Activated CD4-positive, CD25-positive, alpha-beta regulatory T cell treated with anti-CD3 and anti-CD28 coated beads, Interleukin-2, amount 50 U/mL, for 16 hours (primary cell): Measurements from ENCODE around the gene RHOJ.
"Not testable (repeated sequence)": the region's sequence is repeated elsewhere in the genome, so short reads cannot be mapped to it uniquely, and the experiment has no call there.

Source experiments
- DNase-seq: peaks from one replicate; pipeline ENCODE4 v3.0.0-alpha.2; 2020; ENCODE audit warnings: low read depth, low spot score

Gene RHOJ

DNA sequence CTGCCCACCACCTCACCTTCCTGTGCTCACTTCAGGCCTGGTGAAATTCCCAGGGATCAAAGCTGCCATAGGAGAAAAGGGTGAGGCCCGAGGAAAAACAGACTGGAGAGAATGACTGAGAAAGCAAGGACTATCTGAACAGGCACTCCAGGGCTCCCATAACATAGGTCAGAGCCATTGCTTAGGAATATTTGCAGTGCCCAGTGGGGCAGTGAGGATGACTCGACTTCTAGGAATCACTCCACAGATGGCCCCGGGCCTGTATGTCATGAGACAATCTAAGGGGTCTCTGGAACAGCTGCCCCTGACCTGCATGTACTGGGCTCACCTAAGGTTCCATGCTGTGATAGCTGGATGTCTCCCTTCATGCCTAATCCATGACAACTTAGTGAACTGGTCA lies 62.9 kb downstream of the RHOJ start:
- no peak for DNase-seq

DNA sequence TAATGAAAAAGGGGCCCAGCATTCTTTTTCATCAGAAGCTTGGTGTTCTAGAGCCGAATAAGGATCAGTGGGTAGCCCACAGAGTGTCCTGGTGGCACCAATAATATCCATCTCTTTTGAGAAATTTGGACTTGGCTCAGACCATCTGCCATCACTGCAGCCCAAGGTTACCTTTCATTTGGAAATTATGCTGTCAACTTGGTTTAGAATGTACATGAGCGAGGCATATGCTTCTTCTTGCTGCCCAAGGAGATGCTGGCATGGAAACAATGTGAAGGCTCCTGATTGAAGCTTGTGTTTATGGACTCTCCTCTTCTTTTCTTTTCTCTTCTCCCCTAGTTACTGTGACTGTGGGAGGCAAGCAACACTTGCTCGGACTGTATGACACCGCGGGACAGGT lies 64.5 kb downstream of the RHOJ start:
- no peak for DNase-seq

GRCh38 chr14:63269561-63270225 lies 65.5 kb downstream of the RHOJ start:
- DNase-seq: no peak

- no peak for DNase-seq
Observed at GRCh38 chr14:63273129-63273528, 68.9 kb downstream of the RHOJ start.

DNA sequence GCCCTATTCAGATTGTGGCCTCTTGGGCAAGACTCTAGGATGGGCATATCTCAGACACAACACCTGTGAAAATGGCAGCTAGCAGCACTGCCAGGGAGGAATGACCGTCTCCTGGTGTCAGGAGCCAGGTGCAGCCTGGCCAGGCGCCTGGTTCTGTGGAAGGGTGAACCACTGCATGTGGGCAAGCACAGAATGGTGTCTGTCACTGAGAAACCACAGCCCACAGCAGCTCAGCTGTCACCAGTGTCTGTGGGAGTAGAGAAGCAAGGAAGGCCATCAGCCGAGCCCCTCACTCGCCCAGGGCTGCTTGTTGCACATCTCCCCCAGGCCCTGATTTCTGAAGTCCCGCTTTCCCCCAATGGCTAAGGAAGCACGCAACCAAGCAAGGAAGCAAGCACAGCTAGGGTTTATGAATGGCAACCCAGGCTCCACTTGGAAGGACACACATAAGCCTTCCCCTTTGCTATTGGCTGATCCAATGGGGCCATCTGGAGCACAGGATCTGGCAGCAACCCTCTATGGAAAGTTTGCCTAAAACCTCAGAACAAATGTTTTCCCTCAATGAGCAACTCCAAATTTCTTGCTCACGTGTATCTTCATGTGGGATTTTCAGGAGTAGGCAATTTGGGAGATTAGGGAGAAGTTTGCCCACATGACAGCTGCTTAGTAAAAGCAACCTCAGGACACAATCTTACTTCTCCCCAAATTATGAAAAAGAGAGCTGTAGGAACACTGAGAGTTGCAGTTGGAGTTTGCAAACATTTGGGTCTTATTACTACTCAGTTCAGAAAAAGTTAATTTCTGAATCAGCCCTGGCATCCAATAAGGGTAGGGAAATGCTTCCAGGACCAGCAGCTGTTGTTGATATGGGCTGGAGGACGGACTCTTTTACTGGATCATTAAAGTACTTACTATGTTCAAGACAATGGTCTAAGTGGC lies 69.7 kb downstream of the RHOJ start:
- DNase-seq: no peak

DNA sequence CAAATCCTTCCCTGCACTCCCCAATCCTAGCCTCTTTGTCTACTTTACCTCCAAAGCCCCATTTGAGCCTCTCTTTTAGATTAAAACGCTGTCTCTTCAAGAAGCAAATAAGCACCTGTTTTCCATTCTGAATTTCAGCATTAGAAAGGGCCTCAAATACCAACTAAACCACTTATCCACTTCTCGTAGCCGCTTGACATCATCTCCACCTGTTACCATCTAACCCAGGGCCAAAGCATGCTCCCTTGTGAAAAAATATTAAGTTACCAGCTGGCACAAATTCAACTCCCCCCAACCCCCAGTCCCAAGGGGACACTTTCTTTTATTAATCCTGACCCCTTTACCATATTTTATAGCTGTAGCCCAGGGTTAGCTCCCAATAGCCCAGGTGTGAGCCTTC lies 71.4 kb downstream of the RHOJ start:
- DNase-seq: no peak

DNA sequence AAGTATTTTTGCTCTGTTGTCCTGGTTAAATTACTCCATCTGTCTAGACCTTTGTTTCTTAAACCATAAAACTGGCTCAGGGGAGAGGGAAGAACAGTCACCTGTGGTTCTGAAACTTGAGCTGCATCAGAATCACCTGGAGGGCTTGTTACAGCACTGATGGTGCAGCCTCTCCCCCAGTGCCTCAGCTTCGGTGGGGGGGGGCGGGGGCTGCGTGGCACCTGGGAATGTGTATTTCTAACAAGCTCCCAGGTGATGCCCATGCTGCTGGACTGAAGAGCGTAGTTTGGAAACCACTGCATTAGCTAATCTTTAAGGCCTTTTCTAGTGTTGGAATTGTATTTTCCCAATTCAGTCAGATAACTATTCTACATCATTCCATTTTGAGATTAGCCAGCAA lies 71.8 kb downstream of the RHOJ start:
- no peak for DNase-seq

GRCh38 chr14:63276492-63277342 lies 72.5 kb downstream of the RHOJ start:
- DNase-seq: no peak

DNA sequence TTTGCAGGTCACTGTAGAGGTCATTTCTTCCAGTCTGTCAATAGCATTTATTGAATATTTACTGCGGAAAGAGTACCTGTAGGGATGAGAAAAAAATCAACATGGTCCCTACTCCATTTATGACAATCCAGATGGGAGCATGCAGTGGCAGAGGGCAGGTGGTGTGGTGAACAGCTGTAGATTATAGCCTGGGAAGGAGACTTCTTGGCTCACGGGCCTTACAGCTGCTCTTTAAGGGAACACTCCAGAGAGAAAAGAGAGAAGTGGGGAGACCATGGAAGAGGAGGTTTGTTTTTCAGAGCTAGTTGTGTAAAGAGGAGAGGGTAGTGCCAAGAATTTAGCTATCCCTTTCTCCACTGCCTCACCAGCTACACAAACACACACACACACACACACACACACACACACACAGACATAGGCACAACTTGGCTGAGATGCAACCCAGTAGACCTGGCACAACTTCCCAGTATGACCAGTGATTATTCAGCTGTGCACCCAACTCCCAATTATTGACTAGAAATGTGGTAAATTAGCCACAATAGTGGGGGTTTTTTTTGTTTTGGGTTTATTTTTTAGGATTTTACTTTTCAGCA lies 73.4 kb downstream of the RHOJ start:
- DNase-seq: no peak

DNA sequence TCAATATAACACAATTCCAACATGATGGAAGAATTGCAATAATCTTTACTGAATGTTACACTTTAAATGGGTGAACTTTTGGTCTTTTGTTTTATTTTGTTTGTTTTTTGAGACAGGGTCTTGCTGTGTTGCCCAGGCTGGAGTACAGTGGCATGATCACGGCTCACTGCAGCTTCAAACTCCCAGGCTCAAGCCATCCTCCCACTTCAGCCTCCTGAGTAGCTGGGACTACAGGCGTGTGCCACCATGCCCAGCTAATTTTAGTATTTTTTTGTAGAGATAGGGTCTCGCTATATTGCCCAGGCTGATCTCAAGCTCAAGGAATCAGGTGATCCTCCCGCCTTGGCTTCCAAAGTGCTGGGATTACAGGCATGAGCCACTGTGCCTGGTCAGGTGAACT lies 75.7 kb downstream of the RHOJ start:
- not testable (repeated sequence) for DNase-seq

GRCh38 chr14:63282997-63283883 lies 79.0 kb downstream of the RHOJ start:
- no peak for DNase-seq

DNA sequence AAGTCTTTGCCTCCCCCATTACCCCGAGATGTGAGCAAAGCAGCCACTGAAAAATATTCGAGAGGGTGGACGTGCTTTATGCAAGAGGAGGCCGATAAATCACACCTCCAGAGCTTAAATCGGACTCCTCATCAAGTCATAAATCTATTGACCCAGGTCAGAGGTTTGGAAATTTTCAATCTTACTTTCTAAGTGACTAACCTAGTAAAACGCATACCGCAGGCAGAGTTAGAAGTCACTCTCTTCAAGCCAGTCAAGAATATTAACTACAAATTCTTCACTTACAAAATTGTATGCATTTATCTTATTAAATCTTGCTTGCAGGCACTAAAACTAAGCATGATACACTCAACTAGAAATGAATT lies 79.6 kb downstream of the RHOJ start:
- DNase-seq: no peak

DNA sequence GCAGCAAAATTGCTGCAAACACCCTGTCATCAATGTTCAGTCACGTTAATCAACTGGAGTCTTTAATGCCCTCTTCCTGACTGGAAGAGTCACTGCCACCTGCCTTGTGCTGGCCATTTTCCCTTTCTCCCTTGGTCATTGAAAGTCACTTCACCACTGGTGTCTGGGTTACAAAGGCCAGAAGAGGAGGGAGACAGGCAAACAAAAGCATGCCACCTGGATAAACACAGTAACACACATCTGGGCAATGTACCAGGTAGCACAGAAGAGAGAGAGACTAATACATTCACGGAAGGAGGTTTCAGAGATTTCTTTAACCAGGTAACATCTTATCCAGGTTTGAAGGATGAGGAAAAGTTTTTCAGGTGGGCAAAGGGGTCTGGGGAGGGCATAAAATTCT lies 81.8 kb downstream of the RHOJ start:
- no peak for DNase-seq

DNA sequence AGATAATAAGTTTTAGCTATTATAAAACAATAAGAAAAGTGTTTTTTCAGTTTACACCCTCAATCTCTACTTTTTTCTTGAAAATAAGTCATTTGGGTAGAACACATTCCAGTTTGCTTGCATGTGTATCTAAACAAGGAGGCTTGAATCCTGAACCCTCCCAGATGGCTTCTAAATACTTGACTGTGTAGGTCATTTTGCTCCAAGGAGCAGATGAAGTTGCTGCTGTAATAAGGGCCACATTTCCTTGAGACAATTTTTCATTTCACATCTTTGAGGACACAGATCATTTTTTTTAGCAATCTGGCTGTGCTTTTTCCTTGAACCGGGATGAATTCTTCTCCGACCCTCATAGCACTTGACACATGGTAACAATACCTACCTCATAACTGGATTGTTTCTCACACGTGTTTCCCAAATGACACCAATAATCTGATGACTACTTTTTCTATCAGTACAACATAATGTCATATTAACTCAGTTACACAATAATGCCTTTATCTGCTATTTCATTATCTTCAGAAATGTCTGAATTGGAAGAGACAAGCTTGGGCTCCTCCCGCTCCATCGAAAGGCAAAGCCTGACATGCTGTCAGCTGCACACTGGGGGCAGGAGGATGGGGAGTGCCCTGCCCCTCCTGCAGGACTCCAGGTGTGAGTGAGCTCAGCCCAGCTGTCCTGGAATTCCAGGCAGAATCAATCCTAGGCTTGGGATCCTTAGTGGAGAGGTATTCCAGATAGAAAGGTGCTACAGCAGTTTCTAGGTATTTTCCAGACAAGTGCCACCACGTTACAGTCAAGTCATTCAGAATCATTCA lies 83.6 kb downstream of the RHOJ start:
- no peak for DNase-seq

- DNase-seq: no peak
Observed at GRCh38 chr14:63288853-63289252, 84.6 kb downstream of the RHOJ start.

- no peak for DNase-seq
Observed at GRCh38 chr14:63290741-63291430, 86.6 kb downstream of the RHOJ start.

DNA sequence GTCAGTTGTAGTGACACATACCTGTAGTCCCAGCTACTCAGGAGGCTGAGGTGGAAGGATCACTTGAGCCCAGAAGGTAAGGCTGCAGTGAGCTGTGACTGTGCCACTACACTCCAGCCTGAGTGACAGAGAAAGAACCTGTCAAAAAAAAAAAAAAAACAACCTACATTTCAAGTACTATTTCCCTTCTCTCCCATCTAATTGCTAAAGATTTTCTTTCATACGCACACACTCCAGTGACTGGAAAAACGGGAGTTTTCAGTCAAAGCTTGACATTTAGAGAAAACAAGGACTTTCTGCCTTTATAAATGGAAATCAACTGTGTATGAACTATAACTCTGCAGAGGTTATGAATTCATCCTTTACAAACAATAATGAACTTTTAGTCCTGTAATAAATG lies 88.6 kb downstream of the RHOJ start:
- no peak for DNase-seq

DNA sequence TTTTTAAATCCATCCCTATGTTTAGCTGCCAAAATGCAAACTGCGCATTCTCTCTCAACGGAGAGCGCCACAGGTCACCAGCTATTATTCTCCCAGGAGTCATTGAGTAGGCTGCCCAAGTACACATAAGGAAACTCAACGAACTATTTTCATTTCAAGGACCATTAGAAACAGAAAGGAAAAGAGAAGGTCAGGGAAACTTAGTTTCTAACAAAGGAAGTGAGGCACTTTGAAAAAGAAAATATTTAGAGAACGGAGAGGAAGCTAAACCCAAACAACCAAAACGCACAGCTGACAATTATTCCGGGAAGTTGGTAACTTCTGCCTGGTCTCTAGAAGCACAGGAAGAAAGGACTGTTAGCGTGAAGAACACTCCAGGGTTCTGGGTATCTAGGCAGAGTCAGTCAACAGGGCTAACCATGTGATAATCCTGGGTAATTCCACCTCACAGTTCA lies 91.0 kb downstream of the RHOJ start:
- no peak for DNase-seq

GRCh38 chr14:63296060-63296563 lies 91.9 kb downstream of the RHOJ start:
- no peak for DNase-seq
